K562 (cell line): ENCODE measurements around the gene BHMT2. TPM values are rescaled to one million over a fixed set of nuclear protein-coding genes. Genes with fewer than 3 reads are reported as not detected.

ENCODE experiments used
- GATAD2A ChIP-seq: fragments of 450-650 bp; IDR thresholded peaks from 2 replicates; pipeline ENCODE4 v1.6.1; 2017
- KDM2B ChIP-seq: fragments of 250-450 bp; sonication (Bioruptor Pico); IDR thresholded peaks from 2 replicates; pipeline ENCODE4 v1.8.0; 2021; ENCODE audit warnings: mild to moderate bottlenecking, moderate library complexity
- MXI1 ChIP-seq: IDR thresholded peaks from 2 replicates; pipeline ENCODE4 v1.6.1; 2011; ENCODE audit warnings: low read depth, mild to moderate bottlenecking, improper control_type of control experiment, low read length
- NFE2 ChIP-seq: IDR thresholded peaks from 2 replicates; pipeline ENCODE4 v1.6.1; 2014; ENCODE audit warnings: antibody characterized with exemption, low read depth
- RBM22 ChIP-seq: fragments of 200-400 bp; formaldehyde crosslinking; IDR thresholded peaks from 2 replicates; pipeline ENCODE4 v1.6.1; 2018; ENCODE audit warnings: low read length, low read depth; ENCODE audit not compliant: poor library complexity, severe bottlenecking
- polyA plus RNA-seq, 8 experiments: library from polyadenylated mRNA; depleted of rRNA in 4 of 8; stranded (reverse) in 5 of 8; unstranded in 3 of 8; fragments of >200 nt; fragmentation: Nextera tagmentation in 2 of 8; fragmentation: Illumina TruSeq in 1 of 8; extraction: Ambion mirVana in 2 of 8; extraction: Trizol in 1 of 8; gene quantifications; 2 replicates each; pipeline versions ENCODE4 v1.2.1 to v1.2.3, GENCODE V29; 2011 to 2014; ENCODE audit warnings: inconsistent platforms in 1 of 8, missing spikeins in 1 of 8
- total RNA-seq, 7 experiments: library from RNA; depleted of rRNA in 6 of 7; stranded (reverse); fragments of >200 nt in 6 of 7; fragmentation: Illumina TruSeq in 2 of 7; extraction: Trizol in 2 of 7; gene quantifications; 2 replicates each; pipeline versions ENCODE4 v1.2.1 to v1.2.3, GENCODE V29; 2011 to 2021; ENCODE audit warnings: low replicate concordance in 1 of 7
- TF ChIP-seq, protein P1 (sequence below): fragments of 250-450 bp; sonication (Bioruptor Pico); IDR thresholded peaks from 2 replicates; pipeline ENCODE4 v1.5.0; 2020; ENCODE audit warnings: mild to moderate bottlenecking
- TF ChIP-seq, protein P2 (sequence below): fragments of 450-650 bp; formaldehyde crosslinking; IDR thresholded peaks from 2 replicates; pipeline ENCODE4 v1.4.0; 2020; ENCODE audit warnings: mild to moderate bottlenecking
- TF ChIP-seq, protein P3 (sequence below): fragments of 250-450 bp; sonication (Bioruptor Pico); IDR thresholded peaks from 2 replicates; pipeline ENCODE4 v1.8.0; 2022; ENCODE audit warnings: inconsistent platforms

BHMT2 gene
- total and polyA plus RNA-seq, 9 of the 15 experiments (the other 6 are each of a cell fraction or from before 2014, with no cell fraction given) = not detected

DNA sequence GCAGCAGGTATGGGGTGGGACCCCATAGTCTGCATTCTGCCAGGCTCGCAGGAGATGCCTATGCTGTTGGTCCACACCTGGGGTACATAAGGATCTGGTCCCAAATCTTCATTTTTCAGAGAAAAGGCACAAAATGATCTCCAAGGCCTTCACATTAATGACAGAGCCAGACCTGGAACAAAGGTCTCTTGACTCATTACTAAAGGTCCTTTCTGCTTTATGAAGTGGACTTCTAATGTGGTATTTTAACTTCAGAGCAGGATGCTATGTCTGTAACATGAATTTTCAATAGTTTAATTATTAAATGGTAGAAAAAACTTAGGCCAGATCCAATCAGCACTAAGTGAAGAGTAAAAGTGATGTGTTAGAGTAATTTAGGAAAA lies 38.1 kb upstream of the BHMT2 start (continued):
- TF ChIP-seq, protein P1, sequence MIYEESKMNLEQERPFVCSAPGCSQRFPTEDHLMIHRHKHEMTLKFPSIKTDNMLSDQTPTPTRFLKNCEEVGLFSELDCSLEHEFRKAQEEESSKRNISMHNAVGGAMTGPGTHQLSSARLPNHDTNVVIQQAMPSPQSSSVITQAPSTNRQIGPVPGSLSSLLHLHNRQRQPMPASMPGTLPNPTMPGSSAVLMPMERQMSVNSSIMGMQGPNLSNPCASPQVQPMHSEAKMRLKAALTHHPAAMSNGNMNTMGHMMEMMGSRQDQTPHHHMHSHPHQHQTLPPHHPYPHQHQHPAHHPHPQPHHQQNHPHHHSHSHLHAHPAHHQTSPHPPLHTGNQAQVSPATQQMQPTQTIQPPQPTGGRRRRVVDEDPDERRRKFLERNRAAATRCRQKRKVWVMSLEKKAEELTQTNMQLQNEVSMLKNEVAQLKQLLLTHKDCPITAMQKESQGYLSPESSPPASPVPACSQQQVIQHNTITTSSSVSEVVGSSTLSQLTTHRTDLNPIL (CRISPR knock-in tag) = no peak
- TF ChIP-seq KDM2B (CRISPR knock-in tag) (no peak), NFE2 (no peak), GATAD2A (no peak), RBM22 (no peak), MXI1 (no peak)
- TF ChIP-seq, protein P2, sequence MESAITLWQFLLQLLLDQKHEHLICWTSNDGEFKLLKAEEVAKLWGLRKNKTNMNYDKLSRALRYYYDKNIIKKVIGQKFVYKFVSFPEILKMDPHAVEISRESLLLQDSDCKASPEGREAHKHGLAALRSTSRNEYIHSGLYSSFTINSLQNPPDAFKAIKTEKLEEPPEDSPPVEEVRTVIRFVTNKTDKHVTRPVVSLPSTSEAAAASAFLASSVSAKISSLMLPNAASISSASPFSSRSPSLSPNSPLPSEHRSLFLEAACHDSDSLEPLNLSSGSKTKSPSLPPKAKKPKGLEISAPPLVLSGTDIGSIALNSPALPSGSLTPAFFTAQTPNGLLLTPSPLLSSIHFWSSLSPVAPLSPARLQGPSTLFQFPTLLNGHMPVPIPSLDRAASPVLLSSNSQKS (CRISPR knock-in tag) = no peak
- TF ChIP-seq, protein P3, sequence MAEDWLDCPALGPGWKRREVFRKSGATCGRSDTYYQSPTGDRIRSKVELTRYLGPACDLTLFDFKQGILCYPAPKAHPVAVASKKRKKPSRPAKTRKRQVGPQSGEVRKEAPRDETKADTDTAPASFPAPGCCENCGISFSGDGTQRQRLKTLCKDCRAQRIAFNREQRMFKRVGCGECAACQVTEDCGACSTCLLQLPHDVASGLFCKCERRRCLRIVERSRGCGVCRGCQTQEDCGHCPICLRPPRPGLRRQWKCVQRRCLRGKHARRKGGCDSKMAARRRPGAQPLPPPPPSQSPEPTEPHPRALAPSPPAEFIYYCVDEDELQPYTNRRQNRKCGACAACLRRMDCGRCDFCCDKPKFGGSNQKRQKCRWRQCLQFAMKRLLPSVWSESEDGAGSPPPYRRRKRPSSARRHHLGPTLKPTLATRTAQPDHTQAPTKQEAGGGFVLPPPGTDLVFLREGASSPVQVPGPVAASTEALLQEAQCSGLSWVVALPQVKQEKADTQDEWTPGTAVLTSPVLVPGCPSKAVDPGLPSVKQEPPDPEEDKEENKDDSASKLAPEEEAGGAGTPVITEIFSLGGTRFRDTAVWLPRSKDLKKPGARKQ (CRISPR knock-in tag) = no peak
